D721Med (cell line): Measurements from ENCODE around the gene DNER.

Experiments used
- DNase-seq: peaks from one replicate; pipeline ENCODE4 v3.0.0; 2011; ENCODE audit warnings: low spot score; ENCODE audit not compliant: insufficient read length
- FAIRE-seq: peaks from 2 replicates; lab custom pipeline; 2011; peaks lifted over from hg19 to GRCh38; lab: Jason Lieb, UNC
- CTCF ChIP-seq: IDR thresholded peaks from 2 replicates; pipeline ENCODE4 v1.5.1; 2012; ENCODE audit warnings: mild to moderate bottlenecking, control low read depth; ENCODE audit not compliant: insufficient read depth; ENCODE audit errors: missing control alignments

The DNER gene

GRCh38 chr2:229714736-229715541 is 584 bp upstream of the DNER start:
- DNase-seq, result no peak
- no peak for FAIRE-seq
- no peak for TF ChIP-seq CTCF

- TF ChIP-seq CTCF, result no peak
- FAIRE-seq (no peak), DNase-seq (no peak)
These were observed 830 bp downstream of the DNER start for GRCh38 chr2:229713371-229714079.

GRCh38 chr2:229712136-229712535 is 2.2 kb downstream of the DNER start:
- no peak for TF ChIP-seq CTCF
- FAIRE-seq, result no peak
- DNase-seq, result no peak

GRCh38 chr2:229708335-229708734 is 6.0 kb downstream of the DNER start:
- TF ChIP-seq CTCF, result no peak
- FAIRE-seq, result no peak
- no peak for DNase-seq

- no peak for TF ChIP-seq CTCF
- FAIRE-seq (no peak), DNase-seq (no peak)
These were observed 10.3 kb downstream of the DNER start for GRCh38 chr2:229703909-229704630.

GRCh38 chr2:229701716-229702115 is 12.6 kb downstream of the DNER start:
- DNase-seq (no peak), FAIRE-seq (no peak)
- no peak for TF ChIP-seq CTCF

- DNase-seq (no peak), FAIRE-seq (no peak)
- TF ChIP-seq CTCF, result no peak
These were observed 13.3 kb downstream of the DNER start for GRCh38 chr2:229701062-229701461.
